ENCODE data around the gene CXCL17. TPM values are rescaled to one million over a fixed set of nuclear protein-coding genes. Genes with fewer than 3 reads are reported as not detected.

Gene CXCL17
- not detected in 2 replicates for polyA plus RNA-seq

GRCh38 chr19:42442833-42443232 lies at the start of gene CXCL17:
Gene CXCL17, minus strand, starts transcription at chr19:42442946. Its CDS starts 114 bp downstream, at chr19:42442832.

GRCh38 chr19:42427313-42427712 lies 15.4 kb downstream of the CXCL17 start, which contains the start of gene LIPE:
Gene LIPE, minus strand, starts transcription at chr19:42427388. Its CDS starts 239 bp downstream, at chr19:42427149.

GRCh38 chr19:42389899-42390298 lies 52.8 kb downstream of the CXCL17 start, which contains the start of gene CNFN:
Gene CNFN, minus strand, starts transcription at chr19:42390297. Its CDS starts 1,260 bp downstream, at chr19:42389037.

Other genes starting within 250 kb of the CXCL17 start
- 7.2 and 13.2 TPM in 2 replicates for gene DEDD2, start 225.3 kb downstream of the CXCL17 start, polyA plus RNA-seq
- gene ZNF526, start 222.6 kb downstream of the CXCL17 start, polyA plus RNA-seq: 0.23 and 0.84 TPM in 2 replicates
- 5.4 and 7.3 TPM in 2 replicates for gene GSK3A, start 200.3 kb downstream of the CXCL17 start, polyA plus RNA-seq
- not detected in 2 replicates for gene ERF, start 187.8 kb downstream of the CXCL17 start, polyA plus RNA-seq
- 0.52 and 0.62 TPM in 2 replicates for gene CIC, start 173.7 kb downstream of the CXCL17 start, polyA plus RNA-seq
- not detected in 2 replicates for gene PRR19, start 140.8 kb downstream of the CXCL17 start, polyA plus RNA-seq
- 18.3 and 25.0 TPM in 2 replicates for gene PAFAH1B3, start 140.3 kb downstream of the CXCL17 start, polyA plus RNA-seq
- 7.7 and 7.8 TPM in 2 replicates for gene TMEM145, start 129.6 kb downstream of the CXCL17 start, polyA plus RNA-seq
- 1.2 and 2.8 TPM in 2 replicates for gene MEGF8, start 117.3 kb downstream of the CXCL17 start, polyA plus RNA-seq
- 10.5 and 29.7 TPM in 2 replicates for gene CNFN, start 52.6 kb downstream of the CXCL17 start, polyA plus RNA-seq
- not detected in 2 replicates for gene LIPE, start 15.6 kb downstream of the CXCL17 start, polyA plus RNA-seq
- gene CEACAM1, start 85.5 kb upstream of the CXCL17 start, polyA plus RNA-seq: 0.32 TPM in 1 of 2 replicates, not detected in the other
- gene CEACAM8, start 152.0 kb upstream of the CXCL17 start, polyA plus RNA-seq: 0.27 and 1.6 TPM in 2 replicates